HCT116 (cell line): ENCODE measurements around the gene SDK1. TPM values are rescaled to one million over a fixed set of nuclear protein-coding genes. Genes with fewer than 3 reads are reported as not detected.

Experiments used
- ATAC-seq: fragments of 200-7000 bp; cut with Tn5 transposase; 2 replicates; pipeline ENCODE4 v1.9.1; 2020; ENCODE audit warnings: mild to moderate bottlenecking, moderate library complexity
- BruUV-seq: library from RNA; stranded (reverse); fragments of 400-500 nt; replicated peaks from 2 replicates; lab custom pipeline; 2021; lab: Mats Ljungman, UMichigan
- CTCF ChIA-PET: fragments of 300-600 bp; sonication (Branson Sonifier 250); formaldehyde crosslinking; loops from one replicate; lab custom pipeline; 2021; ENCODE audit warnings: antibody characterized with exemption; lab: Charles Lee
- POLR2A ChIA-PET: fragments of 300-600, 350-600 bp; sonication (Branson Sonifier 250); formaldehyde crosslinking; loops from one replicate; lab custom pipeline; 2021; ENCODE audit warnings: antibody characterized with exemption; lab: Charles Lee
- RAD21 ChIA-PET, 2 experiments: fragments of 300-600 bp; sonication (Branson Sonifier 250); formaldehyde crosslinking; loops; one replicate each; lab custom pipeline; 2023; ENCODE audit warnings: low total read pairs in 2 of 2; ENCODE audit not compliant: uncharacterized antibody in 2 of 2, unreplicated experiment in 2 of 2, low non-redundant PET in 1 of 2; lab: Charles Lee
- DNase-seq: peaks from one replicate; pipeline ENCODE4 v3.0.0-alpha.2; 2010; ENCODE audit warnings: low read depth, low spot score
- H2AFZ ChIP-seq: fragments of 200-600 bp; shearing (Covaris generic), sonication (generic); 2 replicates; pipeline ENCODE4 v1.6.1; 2017; ENCODE audit warnings: low read depth, mixed run types, mixed read lengths, antibody characterized with exemption, low read length; ENCODE audit not compliant: poor library complexity, severe bottlenecking
- H3K27ac ChIP-seq: 2 replicates; pipeline ENCODE4 v1.5.1; 2012; ENCODE audit warnings: low read depth, low read length
- H3K27me3 ChIP-seq: fragments of 200-600 bp; sonication (generic); 2 replicates; pipeline ENCODE4 v1.6.1; 2016; ENCODE audit warnings: mixed run types, low read length, mixed read lengths; ENCODE audit not compliant: insufficient read depth
- H3K36me3 ChIP-seq, 2 experiments: fragments of 200-500 bp in 1 of 2; fragments of 200-600 bp in 1 of 2; sonication (Bioruptor generic) in 1 of 2; sonication (generic) in 1 of 2; 2 replicates each; pipeline versions ENCODE4 v1.5.1 to v1.6.1; 2014 to 2016; ENCODE audit warnings: low read length in 2 of 2, inconsistent platforms in 1 of 2, mixed read lengths in 1 of 2, mixed run types in 1 of 2; ENCODE audit not compliant: insufficient read depth in 2 of 2, control insufficient read depth in 1 of 2
- H3K4me1 ChIP-seq, 2 experiments: fragments of 200-600 bp in 1 of 2; sonication (generic) in 1 of 2; 2 replicates each; pipeline versions ENCODE4 v1.5.1 to v1.6.1; 2012 to 2017; ENCODE audit warnings: low read length in 2 of 2, inconsistent platforms in 1 of 2, mild to moderate bottlenecking in 1 of 2, mixed read lengths in 1 of 2, mixed run types in 1 of 2, moderate library complexity in 1 of 2; ENCODE audit not compliant: insufficient read depth in 2 of 2, control insufficient read depth in 1 of 2
- H3K4me2 ChIP-seq: fragments of 200-600 bp; sonication (generic); 2 replicates; pipeline ENCODE4 v1.6.1; 2017; ENCODE audit warnings: mixed run types, low read length, mixed read lengths
- H3K4me3 ChIP-seq, 2 experiments: fragments of 200-600 bp in 1 of 2; sonication (generic) in 1 of 2; replicated peaks in 1 of 2; 2 replicates each; pipeline ENCODE4 v1.5.1; 2011 to 2016; ENCODE audit warnings: low read length in 2 of 2, control low read depth in 1 of 2, low read depth in 1 of 2, mild to moderate bottlenecking in 1 of 2, mixed read lengths in 1 of 2, mixed run types in 1 of 2
- H3K79me2 ChIP-seq: fragments of 200-600 bp; sonication (generic); 2 replicates; pipeline ENCODE4 v1.6.1; 2017; ENCODE audit warnings: mild to moderate bottlenecking, mixed run types, low read length, moderate library complexity, mixed read lengths; ENCODE audit not compliant: insufficient read depth
- H3K9ac ChIP-seq: fragments of 200-600 bp; sonication (generic); 2 replicates; pipeline ENCODE4 v1.6.1; 2016; ENCODE audit warnings: low read length, mixed read lengths
- H3K9me2 ChIP-seq: fragments of 200-600 bp; sonication (generic), shearing (Covaris generic); 2 replicates; pipeline ENCODE4 v1.6.1; 2017; ENCODE audit warnings: mixed run types, mild to moderate bottlenecking, moderate library complexity; ENCODE audit not compliant: insufficient read depth
- H3K9me3 ChIP-seq, 2 experiments: fragments of 200-500 bp in 1 of 2; fragments of 200-600 bp in 1 of 2; sonication (Bioruptor generic) in 1 of 2; sonication (generic) in 1 of 2; 2 replicates each; pipeline ENCODE4 v1.6.1; 2014 to 2017; ENCODE audit warnings: low read length in 2 of 2, mixed read lengths in 2 of 2, inconsistent platforms in 1 of 2, low read depth in 1 of 2, mild to moderate bottlenecking in 1 of 2, mixed run types in 1 of 2, moderate library complexity in 1 of 2; ENCODE audit not compliant: control insufficient read depth in 1 of 2, insufficient read depth in 1 of 2
- H4K20me1 ChIP-seq: fragments of 200-600 bp; sonication (generic), shearing (Covaris generic); 2 replicates; pipeline ENCODE4 v1.6.1; 2017; ENCODE audit warnings: mixed run types, mild to moderate bottlenecking, moderate library complexity; ENCODE audit not compliant: insufficient read depth
- EGR1 ChIP-seq: IDR thresholded peaks from 2 replicates; pipeline ENCODE4 v1.6.1; 2012; ENCODE audit warnings: low read depth
- ELF1 ChIP-seq: IDR thresholded peaks from 2 replicates; pipeline ENCODE4 v1.6.1; 2012; ENCODE audit warnings: low read depth, borderline replicate concordance
- EZH2 ChIP-seq: fragments of 200-600 bp; sonication (generic); IDR thresholded peaks from 2 replicates; pipeline ENCODE4 v1.6.1; 2017; ENCODE audit warnings: antibody characterized with exemption, mixed run types
- FOSL1 ChIP-seq: IDR thresholded peaks from 2 replicates; pipeline ENCODE4 v1.6.1; 2012; ENCODE audit warnings: low read depth
- JUND ChIP-seq: IDR thresholded peaks from 2 replicates; pipeline ENCODE4 v1.6.1; 2012
- MAX ChIP-seq: IDR thresholded peaks from 2 replicates; pipeline ENCODE4 v1.6.1; 2012
- RAD21 ChIP-seq: IDR thresholded peaks from 2 replicates; pipeline ENCODE4 v1.6.1; 2012; ENCODE audit warnings: low read depth, mild to moderate bottlenecking
- SP1 ChIP-seq: IDR thresholded peaks from 2 replicates; pipeline ENCODE4 v1.6.1; 2012; ENCODE audit warnings: low read depth
- SRF ChIP-seq: IDR thresholded peaks from 2 replicates; pipeline ENCODE4 v1.6.1; 2012; ENCODE audit warnings: low read depth
- YY1 ChIP-seq: IDR thresholded peaks from 2 replicates; pipeline ENCODE4 v1.6.1; 2011; ENCODE audit warnings: low read length, low read depth, moderate library complexity, mild to moderate bottlenecking; ENCODE audit not compliant: insufficient replicate concordance; ENCODE audit errors: extremely low read depth
- intact Hi-C: fragments of 100-400 bp; cut with micrococcal nuclease; formaldehyde crosslinking; loops from 2 replicates; pipeline ENCODE4 v1.10.0; 2022
- total RNA-seq: library from RNA; stranded (reverse); gene quantifications from one replicate; pipeline ENCODE4 v1.2.1, GENCODE V29; 2021; ENCODE audit not compliant: unreplicated experiment
- TF ChIP-seq, protein P1 (sequence below), 3 experiments: fragments of 200-600 bp in 1 of 3; sonication (generic) in 1 of 3; IDR thresholded peaks in 2 of 3; conservative IDR thresholded peaks in 1 of 3; 2 replicates each; pipeline ENCODE4 v1.5.1; 2012 to 2017; ENCODE audit warnings: low read depth in 2 of 3, low read length in 2 of 3, antibody characterized with exemption in 1 of 3, borderline replicate concordance in 1 of 3, control low read depth in 1 of 3, mild to moderate bottlenecking in 1 of 3, mixed read lengths in 1 of 3, mixed run types in 1 of 3, moderate library complexity in 1 of 3; ENCODE audit not compliant: insufficient read depth in 1 of 3
- TF ChIP-seq, protein P2 (sequence below): IDR thresholded peaks from 2 replicates; pipeline ENCODE4 v1.6.1; 2012; ENCODE audit warnings: low read depth

Gene SDK1
- total RNA-seq, 1 experiment from 2014 or later: 0.05 TPM

GRCh38 chr7:4195660-4196059 lies 894.6 kb downstream of the SDK1 start:
- H3K36me3 ChIP-seq: no peaks in the 10 kb centered on the region
- H3K27me3 ChIP-seq: no peaks in the 10 kb centered on the region
- no peaks in the 10 kb centered on the region for H3K4me1 ChIP-seq
- CTCF ChIA-PET: no interaction called here
- POLR2A ChIA-PET: no interaction called here
- H3K27ac ChIP-seq: no peak overlapping the region
- no peak for ATAC-seq
- RAD21 ChIA-PET: no interaction called here
- no peak overlapping the region for H3K4me3 ChIP-seq
- TF ChIP-seq JUND (no peak), ELF1 (no peak), YY1 (no peak), SRF (no peak), FOSL1 (no peak), MAX (no peak), EZH2 (no peak), EGR1 (no peak), RAD21 (no peak), SP1 (no peak)
- TF ChIP-seq, protein P1, sequence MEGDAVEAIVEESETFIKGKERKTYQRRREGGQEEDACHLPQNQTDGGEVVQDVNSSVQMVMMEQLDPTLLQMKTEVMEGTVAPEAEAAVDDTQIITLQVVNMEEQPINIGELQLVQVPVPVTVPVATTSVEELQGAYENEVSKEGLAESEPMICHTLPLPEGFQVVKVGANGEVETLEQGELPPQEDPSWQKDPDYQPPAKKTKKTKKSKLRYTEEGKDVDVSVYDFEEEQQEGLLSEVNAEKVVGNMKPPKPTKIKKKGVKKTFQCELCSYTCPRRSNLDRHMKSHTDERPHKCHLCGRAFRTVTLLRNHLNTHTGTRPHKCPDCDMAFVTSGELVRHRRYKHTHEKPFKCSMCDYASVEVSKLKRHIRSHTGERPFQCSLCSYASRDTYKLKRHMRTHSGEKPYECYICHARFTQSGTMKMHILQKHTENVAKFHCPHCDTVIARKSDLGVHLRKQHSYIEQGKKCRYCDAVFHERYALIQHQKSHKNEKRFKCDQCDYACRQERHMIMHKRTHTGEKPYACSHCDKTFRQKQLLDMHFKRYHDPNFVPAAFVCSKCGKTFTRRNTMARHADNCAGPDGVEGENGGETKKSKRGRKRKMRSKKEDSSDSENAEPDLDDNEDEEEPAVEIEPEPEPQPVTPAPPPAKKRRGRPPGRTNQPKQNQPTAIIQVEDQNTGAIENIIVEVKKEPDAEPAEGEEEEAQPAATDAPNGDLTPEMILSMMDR (IDR thresholded peaks at IDR 0.05 in 2 of 3, conservative IDR thresholded peaks at IDR 0.05 in 1 of 3; ENCODE audit: borderline replicate concordance in 1 of 3, insufficient read depth in 1 of 3, low read depth in 2 of 3, low read length in 2 of 3): no peak
- TF ChIP-seq, protein P2, sequence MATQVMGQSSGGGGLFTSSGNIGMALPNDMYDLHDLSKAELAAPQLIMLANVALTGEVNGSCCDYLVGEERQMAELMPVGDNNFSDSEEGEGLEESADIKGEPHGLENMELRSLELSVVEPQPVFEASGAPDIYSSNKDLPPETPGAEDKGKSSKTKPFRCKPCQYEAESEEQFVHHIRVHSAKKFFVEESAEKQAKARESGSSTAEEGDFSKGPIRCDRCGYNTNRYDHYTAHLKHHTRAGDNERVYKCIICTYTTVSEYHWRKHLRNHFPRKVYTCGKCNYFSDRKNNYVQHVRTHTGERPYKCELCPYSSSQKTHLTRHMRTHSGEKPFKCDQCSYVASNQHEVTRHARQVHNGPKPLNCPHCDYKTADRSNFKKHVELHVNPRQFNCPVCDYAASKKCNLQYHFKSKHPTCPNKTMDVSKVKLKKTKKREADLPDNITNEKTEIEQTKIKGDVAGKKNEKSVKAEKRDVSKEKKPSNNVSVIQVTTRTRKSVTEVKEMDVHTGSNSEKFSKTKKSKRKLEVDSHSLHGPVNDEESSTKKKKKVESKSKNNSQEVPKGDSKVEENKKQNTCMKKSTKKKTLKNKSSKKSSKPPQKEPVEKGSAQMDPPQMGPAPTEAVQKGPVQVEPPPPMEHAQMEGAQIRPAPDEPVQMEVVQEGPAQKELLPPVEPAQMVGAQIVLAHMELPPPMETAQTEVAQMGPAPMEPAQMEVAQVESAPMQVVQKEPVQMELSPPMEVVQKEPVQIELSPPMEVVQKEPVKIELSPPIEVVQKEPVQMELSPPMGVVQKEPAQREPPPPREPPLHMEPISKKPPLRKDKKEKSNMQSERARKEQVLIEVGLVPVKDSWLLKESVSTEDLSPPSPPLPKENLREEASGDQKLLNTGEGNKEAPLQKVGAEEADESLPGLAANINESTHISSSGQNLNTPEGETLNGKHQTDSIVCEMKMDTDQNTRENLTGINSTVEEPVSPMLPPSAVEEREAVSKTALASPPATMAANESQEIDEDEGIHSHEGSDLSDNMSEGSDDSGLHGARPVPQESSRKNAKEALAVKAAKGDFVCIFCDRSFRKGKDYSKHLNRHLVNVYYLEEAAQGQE: no peak
- DNase-seq: no peak
- no peak overlapping the region for H2AFZ ChIP-seq
- intact Hi-C loops: no loop called here
- no peak overlapping the region for H3K9ac ChIP-seq
- BruUV-seq: no TSS peak
- H4K20me1 ChIP-seq: no peaks in the 10 kb centered on the region
- no peaks in the 10 kb centered on the region for H3K9me3 ChIP-seq
- H3K79me2 ChIP-seq: no peaks in the 10 kb centered on the region
- no peak overlapping the region for H3K4me2 ChIP-seq
- no peaks in the 10 kb centered on the region for H3K9me2 ChIP-seq
